Cardiac muscle cell (in vitro differentiated cells and primary cell): ENCODE measurements around the gene FGGY. TPM values are rescaled to one million over a fixed set of nuclear protein-coding genes. Genes with fewer than 3 reads are reported as not detected.

Experiments
- DNase-seq, 2 donors: peaks; one replicate each; pipeline versions ENCODE4 v3.0.0 to v3.0.0-alpha.2; 2010 to 2017; ENCODE audit warnings: low read depth in 1 of 2, low spot score in 1 of 2
- H3K27ac ChIP-seq: fragments of 200-600 bp; sonication (generic); 2 replicates; pipeline ENCODE4 v1.5.1; 2016
- H3K27me3 ChIP-seq: fragments of 200-600 bp; sonication (generic); 2 replicates; pipeline ENCODE4 v1.6.0; 2016; ENCODE audit warnings: control low read depth
- H3K36me3 ChIP-seq: fragments of 200-600 bp; sonication (generic); 2 replicates; pipeline ENCODE4 v1.5.1; 2016; ENCODE audit warnings: control low read depth
- H3K4me1 ChIP-seq: fragments of 200-600 bp; sonication (generic); 2 replicates; pipeline ENCODE4 v1.8.1; 2017; ENCODE audit warnings: low read depth, mild to moderate bottlenecking, mixed run types
- H3K4me3 ChIP-seq: fragments of 200-600 bp; sonication (generic); 2 replicates; pipeline ENCODE4 v1.5.1; 2016; ENCODE audit warnings: mild to moderate bottlenecking
- H3K9me3 ChIP-seq: fragments of 200-600 bp; sonication (generic); 2 replicates; pipeline ENCODE4 v1.5.1; 2017; ENCODE audit warnings: low read depth, mild to moderate bottlenecking, control low read depth
- CTCF ChIP-seq: IDR thresholded peaks from 2 replicates; pipeline ENCODE4 v1.5.1; 2012; ENCODE audit warnings: low read depth, mild to moderate bottlenecking, low read length
- polyA plus RNA-seq: library from polyadenylated mRNA; unstranded; fragments of >200 nt; fragmentation: Nextera tagmentation; extraction: Ambion mirVana; gene quantifications from 2 replicates; pipeline ENCODE4 v1.2.1, GENCODE V29; 2016
- total RNA-seq: library from RNA; depleted of rRNA; stranded (reverse); fragments of >200 nt; gene quantifications from 2 replicates; pipeline ENCODE4 v1.2.3, GENCODE V29; 2016

The FGGY gene
- total and polyA plus RNA-seq, 2 experiments from 2014 or later, result 9.8 to 14.5 TPM

GRCh38 chr1:59769736-59770095 is 472.8 kb downstream of the FGGY start:
- H3K27me3 ChIP-seq, result no peaks in the 10 kb centered on the region

GRCh38 chr1:59771361-59771760 is 474.5 kb downstream of the FGGY start:
- TF ChIP-seq CTCF, result no peak
- no peaks in the 10 kb centered on the region for H3K9me3 ChIP-seq
- H3K27ac ChIP-seq, result no peak overlapping the region
- H3K36me3 ChIP-seq, result no peaks in the 10 kb centered on the region
- no peak for DNase-seq
- no peaks in the 10 kb centered on the region for H3K27me3 ChIP-seq
- no peak overlapping the region for H3K4me3 ChIP-seq
- peaks cover 16% of the 10 kb centered on the region for H3K4me1 ChIP-seq

More at GRCh38 chr1:59769736-59770095, 472.8 kb downstream of the FGGY start:
- no peak overlapping the region for H3K4me3 ChIP-seq
- H3K27ac ChIP-seq, result no peak overlapping the region
- no peaks in the 10 kb centered on the region for H3K9me3 ChIP-seq
- peaks cover 19% of the 10 kb centered on the region for H3K4me1 ChIP-seq
- no peaks in the 10 kb centered on the region for H3K36me3 ChIP-seq
- DNase-seq, result no peak
- TF ChIP-seq CTCF, result no peak

- Histone ChIP-seq H3K9me3 (no peaks in the 10 kb centered on the region), H3K36me3 (no peaks in the 10 kb centered on the region), H3K27me3 (no peaks in the 10 kb centered on the region), H3K4me1 (no peaks in the 10 kb centered on the region), H3K27ac (no peak overlapping the region), H3K4me3 (no peak overlapping the region)
- no peak for DNase-seq
- no peak for TF ChIP-seq CTCF
Measured at GRCh38 chr1:59775480-59775879, 478.6 kb downstream of the FGGY start.

GRCh38 chr1:59776960-59777852 is 480.3 kb downstream of the FGGY start:
- H3K4me1 ChIP-seq, result no peaks in the 10 kb centered on the region
- peak in 1 of 2 donors; percentile 26 for DNase-seq
- peak; percentile 12 for TF ChIP-seq CTCF
- H3K27me3 ChIP-seq, result no peaks in the 10 kb centered on the region
- no peak overlapping the region for H3K27ac ChIP-seq
- no peaks in the 10 kb centered on the region for H3K36me3 ChIP-seq
- no peaks in the 10 kb centered on the region for H3K9me3 ChIP-seq
- H3K4me3 ChIP-seq, result no peak overlapping the region

GRCh38 chr1:59779949-59780348 is 483.1 kb downstream of the FGGY start:
- no peaks in the 10 kb centered on the region for H3K4me1 ChIP-seq
- H3K4me3 ChIP-seq, result no peak overlapping the region
- H3K36me3 ChIP-seq, result no peaks in the 10 kb centered on the region
- DNase-seq, result no peak
- no peaks in the 10 kb centered on the region for H3K9me3 ChIP-seq
- no peak overlapping the region for H3K27ac ChIP-seq
- H3K27me3 ChIP-seq, result no peaks in the 10 kb centered on the region
- TF ChIP-seq CTCF, result no peak
